Vagina (tissue), 2 donors: ENCODE data around the gene FOXO3. TPM values are rescaled to one million over a fixed set of nuclear protein-coding genes. Genes with fewer than 3 reads are reported as not detected.

Source experiments
- DNase-seq, 2 donors: peaks; one replicate each; pipeline ENCODE4 v3.0.0-alpha.2; 2017; ENCODE audit errors: extremely low spot score in 2 of 2
- H3K27ac ChIP-seq: fragments of 200-600 bp; sonication (generic); one replicate; pipeline ENCODE4 v1.5.1; 2019
- H3K27me3 ChIP-seq: fragments of 200-600 bp; sonication (generic); one replicate; pipeline ENCODE4 v1.5.1; 2019
- H3K36me3 ChIP-seq, 2 donors: fragments of 200-600 bp; sonication (generic); one replicate each; pipeline ENCODE4 v1.5.1; 2017 to 2019
- H3K4me1 ChIP-seq: fragments of 200-600 bp; sonication (generic); one replicate; pipeline ENCODE4 v1.5.1; 2019
- H3K4me3 ChIP-seq, 2 donors: fragments of 200-600 bp; sonication (generic); 1 replicate in 1 of 2; 2 replicates in 1 of 2; pipeline ENCODE4 v1.5.1; 2016 to 2019
- H3K9me3 ChIP-seq: fragments of 200-600 bp; sonication (generic); one replicate; pipeline ENCODE4 v1.5.1; 2019
- POLR2A ChIP-seq, 2 donors: fragments of 450-650 bp; IDR thresholded peaks; one replicate each; pipeline ENCODE4 v1.6.1; 2017; ENCODE audit warnings: antibody characterized with exemption in 2 of 2, mild to moderate bottlenecking in 2 of 2, moderate library complexity in 2 of 2
- POLR2AphosphoS5 ChIP-seq, 2 donors: sonication (generic); formaldehyde crosslinking; IDR thresholded peaks; one replicate each; pipeline ENCODE4 v1.9.0; 2017; ENCODE audit warnings: antibody characterized with exemption in 2 of 2, mild to moderate bottlenecking in 2 of 2, low read depth in 1 of 2; ENCODE audit not compliant: insufficient read depth in 1 of 2
- intact Hi-C: fragments of 100-400 bp; cut with DNase I; formaldehyde crosslinking; loops from one replicate; pipeline ENCODE4 v1.15.1; 2023
- total RNA-seq: library from RNA; depleted of rRNA; stranded (reverse); fragments of >200 nt; gene quantifications from one replicate; pipeline ENCODE4 v1.2.3, GENCODE V29; 2016
- TF ChIP-seq, protein P1 (sequence below), 3 experiments: fragments of 450-650 bp in 2 of 3; fragments of 200-600 bp in 1 of 3; sonication (generic) in 1 of 3; IDR thresholded peaks; one replicate each; pipeline ENCODE4 v1.5.1; 2017 to 2019; ENCODE audit warnings: antibody characterized with exemption in 3 of 3, mild to moderate bottlenecking in 2 of 3, moderate library complexity in 2 of 3

The FOXO3 gene
- total RNA-seq, 1 donor from 2014 or later = 110 TPM

DNA sequence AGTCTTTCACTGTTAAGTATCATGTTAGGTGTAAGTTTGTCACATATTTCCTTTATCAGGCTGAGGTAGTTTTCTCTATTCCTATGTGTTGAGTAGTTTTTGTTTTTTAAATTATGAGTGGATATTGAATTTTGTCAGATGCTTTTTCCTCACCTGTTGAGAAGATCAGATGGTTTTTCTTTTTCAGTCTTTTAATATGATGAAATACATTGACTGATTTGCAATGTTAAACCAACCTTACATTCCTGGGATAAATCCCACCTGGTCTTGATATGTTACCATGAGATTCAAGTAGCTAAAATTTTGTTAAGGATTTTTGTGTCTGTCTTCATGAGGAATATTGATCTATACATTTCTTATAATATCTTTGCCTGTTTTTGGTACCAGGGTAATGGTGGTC, 52.1 kb downstream of the FOXO3 start:
- intact Hi-C loops = no loop called here
- no peaks in the 10 kb centered on the region for H3K9me3 ChIP-seq
- no peak for DNase-seq
- TF ChIP-seq, protein P1, sequence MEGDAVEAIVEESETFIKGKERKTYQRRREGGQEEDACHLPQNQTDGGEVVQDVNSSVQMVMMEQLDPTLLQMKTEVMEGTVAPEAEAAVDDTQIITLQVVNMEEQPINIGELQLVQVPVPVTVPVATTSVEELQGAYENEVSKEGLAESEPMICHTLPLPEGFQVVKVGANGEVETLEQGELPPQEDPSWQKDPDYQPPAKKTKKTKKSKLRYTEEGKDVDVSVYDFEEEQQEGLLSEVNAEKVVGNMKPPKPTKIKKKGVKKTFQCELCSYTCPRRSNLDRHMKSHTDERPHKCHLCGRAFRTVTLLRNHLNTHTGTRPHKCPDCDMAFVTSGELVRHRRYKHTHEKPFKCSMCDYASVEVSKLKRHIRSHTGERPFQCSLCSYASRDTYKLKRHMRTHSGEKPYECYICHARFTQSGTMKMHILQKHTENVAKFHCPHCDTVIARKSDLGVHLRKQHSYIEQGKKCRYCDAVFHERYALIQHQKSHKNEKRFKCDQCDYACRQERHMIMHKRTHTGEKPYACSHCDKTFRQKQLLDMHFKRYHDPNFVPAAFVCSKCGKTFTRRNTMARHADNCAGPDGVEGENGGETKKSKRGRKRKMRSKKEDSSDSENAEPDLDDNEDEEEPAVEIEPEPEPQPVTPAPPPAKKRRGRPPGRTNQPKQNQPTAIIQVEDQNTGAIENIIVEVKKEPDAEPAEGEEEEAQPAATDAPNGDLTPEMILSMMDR (IDR thresholded peaks at IDR 0.05) = no peak
- TF ChIP-seq POLR2AphosphoS5 (IDR thresholded peaks at IDR 0.05; ENCODE audit: insufficient read depth in 1 of 2, low read depth in 1 of 2) (no peak), POLR2A (IDR thresholded peaks at IDR 0.05) (no peak)
- H3K27ac ChIP-seq = no peak overlapping the region
- H3K36me3 ChIP-seq = no peaks in the 10 kb centered on the region
- H3K4me1 ChIP-seq = peaks cover 70% of the 10 kb centered on the region
- no peak overlapping the region for H3K4me3 ChIP-seq
- H3K27me3 ChIP-seq = no peaks in the 10 kb centered on the region

GRCh38 chr6:108616544-108616943, 55.8 kb downstream of the FOXO3 start:
- H3K4me3 ChIP-seq = no peak overlapping the region
- no peak for DNase-seq
- H3K4me1 ChIP-seq = peaks cover 78% of the 10 kb centered on the region
- H3K36me3 ChIP-seq = no peaks in the 10 kb centered on the region
- H3K27ac ChIP-seq = peak overlapping the region; percentile 66
- no peaks in the 10 kb centered on the region for H3K27me3 ChIP-seq
- intact Hi-C loops = no loop called here
- no peaks in the 10 kb centered on the region for H3K9me3 ChIP-seq
- TF ChIP-seq POLR2A (IDR thresholded peaks at IDR 0.05) = no peak
- TF ChIP-seq POLR2AphosphoS5 (IDR thresholded peaks at IDR 0.05; ENCODE audit: insufficient read depth in 1 of 2, low read depth in 1 of 2) = peak in 1 of 2 donors; percentile 19
- TF ChIP-seq, protein P1 (IDR thresholded peaks at IDR 0.05) = no peak

GRCh38 chr6:108616973-108617372, 56.3 kb downstream of the FOXO3 start:
- no peaks in the 10 kb centered on the region for H3K9me3 ChIP-seq
- H3K36me3 ChIP-seq = no peaks in the 10 kb centered on the region
- H3K4me3 ChIP-seq = no peak overlapping the region
- no peaks in the 10 kb centered on the region for H3K27me3 ChIP-seq
- intact Hi-C loops = no loop called here
- no peak for DNase-seq
- peak overlapping the region; percentile 66 for H3K27ac ChIP-seq
- TF ChIP-seq, protein P1 (IDR thresholded peaks at IDR 0.05) = no peak
- TF ChIP-seq POLR2A (IDR thresholded peaks at IDR 0.05) = no peak
- TF ChIP-seq POLR2AphosphoS5 (IDR thresholded peaks at IDR 0.05; ENCODE audit: insufficient read depth in 1 of 2, low read depth in 1 of 2) = no peak
- H3K4me1 ChIP-seq = peaks cover 82% of the 10 kb centered on the region

- H3K4me1 ChIP-seq = peaks cover 97% of the 10 kb centered on the region
- no peaks in the 10 kb centered on the region for H3K27me3 ChIP-seq
- no peak overlapping the region for H3K4me3 ChIP-seq
- intact Hi-C loops = no loop called here
- no peaks in the 10 kb centered on the region for H3K36me3 ChIP-seq
- peak overlapping the region; percentile 28 for H3K27ac ChIP-seq
- TF ChIP-seq, protein P1 (IDR thresholded peaks at IDR 0.05) = no peak
- TF ChIP-seq POLR2A (IDR thresholded peaks at IDR 0.05) (no peak), POLR2AphosphoS5 (IDR thresholded peaks at IDR 0.05; ENCODE audit: insufficient read depth in 1 of 2, low read depth in 1 of 2) (no peak)
- H3K9me3 ChIP-seq = no peaks in the 10 kb centered on the region
- DNase-seq = no peak
These were observed 58.0 kb downstream of the FOXO3 start for GRCh38 chr6:108618623-108619152.

GRCh38 chr6:108619431-108620197, 58.9 kb downstream of the FOXO3 start:
- DNase-seq = no peak
- Histone ChIP-seq H3K4me3 (no peak overlapping the region), H3K36me3 (no peaks in the 10 kb centered on the region), H3K9me3 (no peaks in the 10 kb centered on the region), H3K27me3 (no peaks in the 10 kb centered on the region), H3K27ac (peak overlapping the region; percentile 28), H3K4me1 (peaks cover 97% of the 10 kb centered on the region)
- TF ChIP-seq POLR2A (IDR thresholded peaks at IDR 0.05) (no peak), POLR2AphosphoS5 (IDR thresholded peaks at IDR 0.05; ENCODE audit: insufficient read depth in 1 of 2, low read depth in 1 of 2) (peak in 1 of 2 donors; percentile 40)
- TF ChIP-seq, protein P1 (IDR thresholded peaks at IDR 0.05) = no peak
- intact Hi-C loops = no loop called here
